Stomach smooth muscle (tissue), 2 donors: Measurements from ENCODE around the gene ADAM19.

Source experiments
- H3K27ac ChIP-seq: one replicate; pipeline ENCODE4 v1.7.0; 2013; ENCODE audit warnings: mild to moderate bottlenecking, low read length, inconsistent platforms
- H3K27me3 ChIP-seq, 2 donors: one replicate each; pipeline ENCODE4 v1.7.0; 2013; ENCODE audit warnings: low read length in 2 of 2; ENCODE audit not compliant: insufficient read depth in 2 of 2, control insufficient read depth in 1 of 2
- H3K36me3 ChIP-seq, 2 donors: one replicate each; pipeline ENCODE4 v1.7.0; 2013; ENCODE audit warnings: low read length in 2 of 2; ENCODE audit not compliant: control insufficient read depth in 2 of 2, insufficient read depth in 2 of 2
- H3K4me1 ChIP-seq: one replicate; pipeline ENCODE4 v1.7.0; 2013; ENCODE audit warnings: low read length; ENCODE audit not compliant: control insufficient read depth, insufficient read depth
- H3K4me3 ChIP-seq, 2 donors: one replicate each; pipeline ENCODE4 v1.7.0; 2013; ENCODE audit warnings: low read length in 2 of 2
- H3K9ac ChIP-seq, 2 donors: one replicate each; pipeline ENCODE4 v1.7.0; 2013; ENCODE audit warnings: low read length in 2 of 2, mild to moderate bottlenecking in 1 of 2
- H3K9me3 ChIP-seq, 2 donors: one replicate each; pipeline ENCODE4 v1.7.0; 2013; ENCODE audit warnings: low read length in 2 of 2; ENCODE audit not compliant: control insufficient read depth in 2 of 2
- donor health status: healthy.
- donor health status: Pancreatic carcinoma.

Gene ADAM19

DNA sequence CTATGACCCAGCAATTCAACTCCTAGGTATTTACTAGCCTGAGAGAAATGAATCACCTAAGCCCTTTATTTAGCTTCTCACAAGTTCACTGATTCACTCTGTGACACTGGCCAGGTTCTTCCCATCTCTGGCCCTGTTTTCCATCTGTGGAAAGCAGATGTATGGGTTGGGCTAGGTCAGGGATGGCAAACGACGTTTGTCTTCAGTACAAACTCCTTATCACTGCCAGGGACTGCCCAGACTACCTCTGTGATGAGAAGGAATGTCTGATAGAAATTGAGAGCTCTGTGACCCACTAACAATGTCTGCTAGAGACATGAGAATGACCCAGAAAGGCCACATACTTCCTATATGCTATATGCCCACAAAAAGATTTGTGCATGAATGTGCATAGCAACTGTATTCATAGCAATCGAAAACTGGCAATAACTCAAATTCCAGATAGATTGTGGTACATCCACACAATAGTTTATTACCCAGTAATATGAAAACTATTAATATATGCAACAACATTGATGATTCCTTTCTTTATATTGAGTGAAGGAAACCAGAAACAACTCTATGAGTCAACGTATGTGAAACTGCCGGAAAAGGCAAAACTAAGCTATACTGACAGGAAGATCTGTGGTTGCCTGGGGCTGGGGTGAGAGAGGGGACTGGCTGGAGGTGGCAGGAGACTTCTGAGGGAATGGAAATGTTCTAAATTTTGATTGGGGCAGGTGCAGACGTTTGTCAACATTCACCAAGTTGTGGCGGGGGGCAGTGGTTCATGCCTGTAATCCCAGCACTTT is 32.0 kb upstream of the ADAM19 start:
- Histone ChIP-seq H3K4me1 (peaks cover 10% of the 10 kb centered on the region), H3K36me3 (no peaks in the 10 kb centered on the region), H3K27me3 (no peaks in the 10 kb centered on the region), H3K4me3 (no peak overlapping the region), H3K27ac (no peak overlapping the region), H3K9me3 (no peaks in the 10 kb centered on the region), H3K9ac (no peak overlapping the region)

DNA sequence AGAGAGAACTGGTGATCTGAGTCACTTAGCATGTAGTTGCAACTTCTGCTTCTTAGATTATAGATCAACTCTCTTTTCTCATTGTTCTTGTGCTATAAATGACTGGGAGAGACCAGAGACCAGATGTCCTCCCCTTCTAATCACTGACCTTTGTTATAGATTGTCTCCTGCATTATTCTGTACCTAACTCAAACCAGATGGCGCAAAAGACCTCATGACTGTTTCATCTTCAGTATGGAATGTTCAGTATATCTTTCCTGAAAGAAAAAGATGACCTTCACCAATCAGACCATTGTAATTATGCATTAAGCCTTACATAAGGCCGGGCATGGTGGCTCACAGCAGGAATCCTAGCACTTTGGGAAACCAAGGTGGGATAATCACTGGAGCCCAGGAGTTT is 30.5 kb upstream of the ADAM19 start:
- H3K36me3 ChIP-seq, result no peaks in the 10 kb centered on the region
- no peak overlapping the region for H3K9ac ChIP-seq
- H3K27me3 ChIP-seq, result no peaks in the 10 kb centered on the region
- no peaks in the 10 kb centered on the region for H3K4me1 ChIP-seq
- H3K9me3 ChIP-seq, result no peaks in the 10 kb centered on the region
- H3K27ac ChIP-seq, result no peak overlapping the region
- no peak overlapping the region for H3K4me3 ChIP-seq

DNA sequence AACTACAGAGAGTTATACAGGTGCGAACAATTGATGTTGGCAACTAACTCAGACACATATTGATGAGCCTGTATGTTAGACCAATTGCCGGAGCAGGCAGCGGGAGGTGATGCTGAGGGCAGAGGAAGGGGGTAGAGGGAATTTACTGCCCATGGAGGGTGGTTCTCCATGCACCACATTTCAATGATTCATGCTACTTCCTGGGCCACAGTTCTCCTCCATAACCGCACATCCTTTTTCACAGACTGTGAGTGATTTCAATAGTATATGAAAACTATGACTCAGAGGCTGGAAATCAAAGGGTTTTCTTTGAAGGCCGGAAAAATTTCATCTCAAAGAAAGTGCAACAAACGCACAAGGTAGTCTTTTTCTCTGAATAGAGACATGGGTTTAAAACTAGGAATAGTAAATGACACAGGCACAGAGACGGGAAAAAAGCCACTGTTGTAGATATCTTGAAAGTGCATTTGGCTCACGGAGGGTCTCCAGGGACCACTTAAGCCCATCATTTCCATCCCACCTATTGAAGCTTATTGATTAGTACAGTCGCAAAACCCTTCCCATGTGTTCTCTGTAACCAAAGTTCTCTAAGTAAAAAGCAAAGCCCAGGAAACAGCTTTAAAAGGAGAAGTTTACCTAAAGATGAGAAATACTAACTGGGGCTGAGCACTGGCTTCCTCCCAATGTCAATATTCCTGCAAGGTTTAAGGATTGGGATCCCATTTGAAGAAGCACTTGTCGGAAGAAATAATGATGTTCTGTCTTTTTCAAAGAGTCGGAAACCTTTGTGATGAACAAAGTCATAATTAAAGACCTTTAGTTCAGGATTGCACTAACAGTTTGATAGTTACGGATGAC is 28.0 kb upstream of the ADAM19 start:
- Histone ChIP-seq H3K27me3 (no peaks in the 10 kb centered on the region), H3K27ac (no peak overlapping the region), H3K4me1 (peaks cover 3% of the 10 kb centered on the region), H3K36me3 (no peaks in the 10 kb centered on the region), H3K4me3 (no peak overlapping the region), H3K9ac (no peak overlapping the region), H3K9me3 (no peaks in the 10 kb centered on the region)

DNA sequence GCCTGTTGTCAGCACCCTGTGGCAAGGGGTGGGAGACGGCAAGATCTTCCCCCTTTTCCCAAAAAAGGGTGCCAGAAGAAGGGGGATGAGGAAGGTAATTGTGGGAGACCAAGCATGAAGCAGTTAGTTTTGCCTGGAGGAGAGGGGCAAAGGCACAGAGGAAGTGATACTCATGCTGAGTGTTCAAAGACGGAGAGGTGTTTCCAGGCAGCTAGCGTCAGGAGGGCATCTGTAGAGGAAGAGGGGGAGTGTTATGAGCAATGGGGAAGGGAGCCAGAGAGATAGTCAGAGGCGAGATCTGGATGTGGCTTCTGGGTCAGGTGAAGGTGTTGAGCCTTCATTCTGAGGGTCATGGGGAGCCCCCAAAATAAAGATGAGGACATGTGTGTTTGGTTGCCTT is 26.9 kb upstream of the ADAM19 start:
- Histone ChIP-seq H3K27ac (no peak overlapping the region), H3K9me3 (no peaks in the 10 kb centered on the region), H3K4me3 (no peak overlapping the region), H3K36me3 (no peaks in the 10 kb centered on the region), H3K27me3 (no peaks in the 10 kb centered on the region), H3K9ac (no peak overlapping the region), H3K4me1 (peaks cover 3% of the 10 kb centered on the region)

DNA sequence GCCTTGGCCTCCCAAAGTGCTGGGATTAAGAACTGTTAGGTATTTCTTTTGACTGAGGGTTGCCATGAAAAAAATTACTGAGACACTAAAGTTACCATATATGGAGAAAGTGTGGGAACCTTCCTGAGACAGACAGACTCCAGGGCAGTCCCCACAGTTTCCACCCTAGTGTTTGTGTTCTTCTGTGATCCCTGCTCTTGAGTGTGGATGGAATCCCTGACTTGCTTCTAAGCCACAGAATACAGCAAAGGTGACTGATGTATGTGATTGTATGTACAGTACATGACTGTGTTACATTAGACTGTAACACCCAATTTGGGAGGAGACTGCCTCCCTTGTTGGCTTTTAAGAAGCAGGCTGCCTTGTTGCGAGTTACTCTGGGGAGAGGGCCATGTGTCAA is 24.7 kb upstream of the ADAM19 start:
- Histone ChIP-seq H3K27me3 (no peaks in the 10 kb centered on the region), H3K36me3 (no peaks in the 10 kb centered on the region), H3K9me3 (no peaks in the 10 kb centered on the region), H3K4me1 (peaks cover 3% of the 10 kb centered on the region), H3K27ac (no peak overlapping the region), H3K4me3 (no peak overlapping the region), H3K9ac (no peak overlapping the region)

DNA sequence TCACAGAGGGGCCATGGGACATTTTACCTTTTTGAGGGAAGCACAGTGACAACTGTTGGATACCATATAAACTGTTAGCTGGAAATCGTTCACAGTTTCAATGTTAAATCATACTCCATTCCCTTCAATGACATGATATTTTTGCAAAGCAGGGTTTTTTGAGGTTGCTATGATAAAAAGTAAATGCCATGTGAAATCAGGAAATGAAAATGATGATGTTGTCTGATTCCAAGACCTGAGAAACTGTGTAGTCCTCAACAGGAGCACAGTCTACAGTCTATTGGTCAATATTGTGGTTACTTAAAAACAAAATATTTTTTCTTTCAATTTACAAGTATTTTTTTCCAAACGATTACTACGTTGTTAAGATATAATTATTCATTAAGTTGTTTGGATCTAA is 24.0 kb upstream of the ADAM19 start:
- H3K9ac ChIP-seq, result no peak overlapping the region
- H3K27ac ChIP-seq, result no peak overlapping the region
- H3K4me1 ChIP-seq, result peaks cover 3% of the 10 kb centered on the region
- H3K27me3 ChIP-seq, result no peaks in the 10 kb centered on the region
- H3K4me3 ChIP-seq, result no peak overlapping the region
- no peaks in the 10 kb centered on the region for H3K9me3 ChIP-seq
- H3K36me3 ChIP-seq, result no peaks in the 10 kb centered on the region

DNA sequence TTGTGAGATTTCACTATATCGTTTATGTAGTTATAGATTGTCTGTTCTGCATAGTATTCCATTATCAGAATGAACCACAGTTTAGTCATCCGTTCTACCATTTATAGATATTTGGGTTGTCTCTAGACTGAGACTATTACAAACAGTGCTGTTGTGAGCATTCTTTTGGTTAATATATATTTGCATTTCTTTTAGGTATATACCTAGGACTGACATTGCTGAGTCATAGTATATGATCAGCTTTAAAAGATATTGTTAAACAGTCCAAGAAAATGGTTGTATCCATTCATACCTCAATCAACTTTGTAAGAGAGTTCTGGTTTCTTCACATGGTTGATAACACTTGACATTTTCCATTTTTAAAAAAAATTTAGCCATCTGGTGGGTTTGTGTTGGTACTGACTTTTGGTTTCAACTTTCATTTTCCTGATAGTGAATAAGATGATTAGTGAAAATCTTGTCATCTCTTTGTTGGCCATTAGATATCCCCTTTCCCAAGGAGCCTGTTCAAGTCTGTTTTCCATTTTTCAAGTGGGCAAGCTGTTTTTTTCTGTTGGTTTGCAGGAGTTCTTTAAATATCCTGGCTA is 22.9 kb upstream of the ADAM19 start:
- no peak overlapping the region for H3K4me3 ChIP-seq
- H3K4me1 ChIP-seq, result peaks cover 3% of the 10 kb centered on the region
- no peaks in the 10 kb centered on the region for H3K9me3 ChIP-seq
- H3K9ac ChIP-seq, result no peak overlapping the region
- H3K27me3 ChIP-seq, result no peaks in the 10 kb centered on the region
- no peaks in the 10 kb centered on the region for H3K36me3 ChIP-seq
- H3K27ac ChIP-seq, result no peak overlapping the region

DNA sequence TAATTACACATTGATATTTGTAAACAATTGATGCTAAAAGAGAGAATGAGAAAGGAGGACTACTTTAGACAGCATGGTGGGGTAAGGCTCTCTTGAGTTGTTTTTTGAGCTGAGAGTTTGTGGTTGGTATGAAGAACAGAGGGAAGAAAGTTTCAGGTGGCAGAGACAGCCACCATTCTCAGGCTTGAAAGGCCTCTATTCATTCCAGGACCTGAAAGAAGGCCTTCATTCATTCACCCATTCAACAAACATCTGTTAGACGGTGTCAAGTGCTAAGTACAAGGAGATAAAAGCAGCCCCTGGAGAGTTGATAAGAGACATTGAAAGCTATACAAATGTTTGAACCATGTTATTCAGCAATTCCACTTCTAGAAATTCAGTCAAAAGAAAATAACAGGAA is 21.7 kb upstream of the ADAM19 start:
- H3K27ac ChIP-seq, result no peak overlapping the region
- H3K9ac ChIP-seq, result no peak overlapping the region
- no peak overlapping the region for H3K4me3 ChIP-seq
- no peaks in the 10 kb centered on the region for H3K27me3 ChIP-seq
- H3K9me3 ChIP-seq, result no peaks in the 10 kb centered on the region
- peaks cover 3% of the 10 kb centered on the region for H3K4me1 ChIP-seq
- H3K36me3 ChIP-seq, result no peaks in the 10 kb centered on the region

DNA sequence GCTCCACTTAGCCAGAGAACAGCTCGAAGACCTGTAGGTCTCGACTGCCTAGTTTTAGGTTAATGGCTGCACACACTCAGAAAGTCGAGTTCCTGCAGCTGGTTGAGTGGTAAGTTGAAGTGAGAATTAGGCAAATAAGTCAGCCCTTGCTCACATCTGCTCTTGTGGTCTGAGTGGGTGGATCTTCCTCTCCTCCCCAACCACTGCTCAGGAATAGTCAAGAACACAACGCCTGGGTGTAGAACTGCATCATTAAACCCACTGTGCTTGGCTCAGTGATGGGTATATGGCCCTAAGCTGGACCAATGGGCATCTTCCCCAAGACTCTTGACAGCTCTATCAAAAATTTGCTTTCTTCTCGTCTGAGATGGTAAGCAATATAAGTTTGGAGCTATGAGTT is 20.9 kb upstream of the ADAM19 start:
- H3K4me3 ChIP-seq, result no peak overlapping the region
- H3K9ac ChIP-seq, result no peak overlapping the region
- H3K27me3 ChIP-seq, result no peaks in the 10 kb centered on the region
- no peak overlapping the region for H3K27ac ChIP-seq
- peaks cover 3% of the 10 kb centered on the region for H3K4me1 ChIP-seq
- H3K36me3 ChIP-seq, result no peaks in the 10 kb centered on the region
- no peaks in the 10 kb centered on the region for H3K9me3 ChIP-seq

DNA sequence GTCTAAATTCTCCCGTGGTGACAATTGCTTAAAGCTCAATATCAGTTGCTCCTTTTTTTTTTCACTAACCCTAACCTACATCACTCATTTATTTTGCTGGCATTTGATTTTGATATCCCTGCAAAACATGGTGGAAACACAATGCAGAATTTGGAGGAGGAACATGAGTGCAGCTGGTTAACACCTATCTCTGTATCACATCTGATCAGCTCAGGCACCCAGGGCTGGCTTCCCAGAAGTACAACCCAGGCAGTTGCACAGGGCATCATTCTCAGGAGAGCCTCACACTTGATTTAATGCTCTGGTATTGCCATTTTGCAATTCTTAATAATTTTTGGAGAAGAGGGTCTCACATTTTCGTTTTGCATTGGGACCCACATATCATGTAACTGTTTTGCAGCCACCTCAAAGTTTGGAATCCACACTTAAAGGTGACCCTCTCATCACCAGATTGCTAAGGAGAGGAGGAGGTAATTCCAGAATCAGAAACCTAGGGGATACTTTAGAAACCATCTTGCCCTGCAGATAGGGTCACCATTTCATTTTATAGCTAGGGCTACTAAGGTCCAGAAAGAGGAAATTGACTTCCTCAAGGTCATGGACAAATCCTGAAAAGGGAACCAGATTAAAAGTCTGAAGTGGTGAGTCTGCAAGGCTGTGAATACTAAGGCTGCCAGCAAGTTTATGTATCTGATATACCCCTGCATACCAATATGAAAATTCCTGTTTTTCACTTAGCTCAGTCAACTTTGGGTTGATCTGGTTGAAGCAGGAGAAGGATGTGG is 19.3 kb upstream of the ADAM19 start:
- Histone ChIP-seq H3K9me3 (no peaks in the 10 kb centered on the region), H3K4me3 (no peak overlapping the region), H3K27ac (no peak overlapping the region), H3K9ac (no peak overlapping the region), H3K4me1 (no peaks in the 10 kb centered on the region), H3K27me3 (no peaks in the 10 kb centered on the region), H3K36me3 (no peaks in the 10 kb centered on the region)
